ENCODE measurements around the gene SUGP1.

- TF ChIP-seq, protein P1, sequence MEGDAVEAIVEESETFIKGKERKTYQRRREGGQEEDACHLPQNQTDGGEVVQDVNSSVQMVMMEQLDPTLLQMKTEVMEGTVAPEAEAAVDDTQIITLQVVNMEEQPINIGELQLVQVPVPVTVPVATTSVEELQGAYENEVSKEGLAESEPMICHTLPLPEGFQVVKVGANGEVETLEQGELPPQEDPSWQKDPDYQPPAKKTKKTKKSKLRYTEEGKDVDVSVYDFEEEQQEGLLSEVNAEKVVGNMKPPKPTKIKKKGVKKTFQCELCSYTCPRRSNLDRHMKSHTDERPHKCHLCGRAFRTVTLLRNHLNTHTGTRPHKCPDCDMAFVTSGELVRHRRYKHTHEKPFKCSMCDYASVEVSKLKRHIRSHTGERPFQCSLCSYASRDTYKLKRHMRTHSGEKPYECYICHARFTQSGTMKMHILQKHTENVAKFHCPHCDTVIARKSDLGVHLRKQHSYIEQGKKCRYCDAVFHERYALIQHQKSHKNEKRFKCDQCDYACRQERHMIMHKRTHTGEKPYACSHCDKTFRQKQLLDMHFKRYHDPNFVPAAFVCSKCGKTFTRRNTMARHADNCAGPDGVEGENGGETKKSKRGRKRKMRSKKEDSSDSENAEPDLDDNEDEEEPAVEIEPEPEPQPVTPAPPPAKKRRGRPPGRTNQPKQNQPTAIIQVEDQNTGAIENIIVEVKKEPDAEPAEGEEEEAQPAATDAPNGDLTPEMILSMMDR (IDR thresholded peaks at IDR 0.05 in 8 of 11, conservative IDR thresholded peaks at IDR 0.05 in 3 of 11): no peak
- TF ChIP-seq POLR2A (IDR thresholded peaks at IDR 0.05) (no peak), POLR2AphosphoS5 (IDR thresholded peaks at IDR 0.05) (no peak)
Measured at GRCh38 chr19:19368087-19368486, 47.8 kb upstream of the SUGP1 start.
